Measurements from ENCODE around the gene DNAJA1.

DNAJA1 gene

GRCh38 chr9:33049680-33050361, 24.7 kb downstream of the DNAJA1 start:
- no peak overlapping the region for H3K4me3 ChIP-seq (ENCODE audit: low read depth, low read length)
- no peak for DNase-seq (ENCODE audit: low read depth)
- TF ChIP-seq CTCF (IDR thresholded peaks at IDR 0.05; ENCODE audit: control insufficient read depth, extremely low read depth, insufficient read depth) = no peak

GRCh38 chr9:33051144-33051543, 26.1 kb downstream of the DNAJA1 start:
- H3K4me3 ChIP-seq (ENCODE audit: low read depth, low read length) = no peak overlapping the region
- TF ChIP-seq CTCF (IDR thresholded peaks at IDR 0.05; ENCODE audit: control insufficient read depth, extremely low read depth, insufficient read depth) = no peak
- DNase-seq (ENCODE audit: low read depth) = no peak

GRCh38 chr9:33065157-33066076, 40.3 kb downstream of the DNAJA1 start:
- H3K4me3 ChIP-seq (ENCODE audit: low read depth, low read length) = no peak overlapping the region
- TF ChIP-seq CTCF (IDR thresholded peaks at IDR 0.05; ENCODE audit: control insufficient read depth, extremely low read depth, insufficient read depth) = no peak
- DNase-seq (ENCODE audit: low read depth) = no peak

- H3K4me3 ChIP-seq (ENCODE audit: low read depth, low read length) = peak overlapping the region; percentile 16; the same call in 1 of the 2 replicates
- no peak for TF ChIP-seq CTCF (IDR thresholded peaks at IDR 0.05; ENCODE audit: control insufficient read depth, extremely low read depth, insufficient read depth)
- no peak for DNase-seq (ENCODE audit: low read depth)
These were observed 43.9 kb downstream of the DNAJA1 start for GRCh38 chr9:33068991-33069390.

- H3K4me3 ChIP-seq (ENCODE audit: low read depth, low read length) = peak within 1 kb of the TSS; percentile 90
- peak; percentile 92 for DNase-seq (ENCODE audit: low read depth)
- TF ChIP-seq CTCF (IDR thresholded peaks at IDR 0.05; ENCODE audit: control insufficient read depth, extremely low read depth, insufficient read depth) = no peak
These were observed 51.3 kb downstream of the DNAJA1 start, which contains the start of gene SMU1 for GRCh38 chr9:33076046-33077004. Gene SMU1, minus strand, starts transcription at chr9:33076674. Its CDS starts 66 bp downstream, at chr9:33076608.

GRCh38 chr9:33080534-33080933, 55.5 kb downstream of the DNAJA1 start:
- peak overlapping the region; percentile 45; the same call in 1 of the 2 replicates for H3K4me3 ChIP-seq (ENCODE audit: low read depth, low read length)
- TF ChIP-seq CTCF (IDR thresholded peaks at IDR 0.05; ENCODE audit: control insufficient read depth, extremely low read depth, insufficient read depth) = no peak
- no peak for DNase-seq (ENCODE audit: low read depth)
